GM12873 (cell line): ENCODE results near the gene SDF4.

Experiments used
- CTCF ChIP-seq: IDR thresholded peaks from 2 replicates; pipeline ENCODE4 v1.5.1; 2012; ENCODE audit warnings: low read depth, mild to moderate bottlenecking, moderate library complexity, low read length, control low read depth; ENCODE audit not compliant: insufficient read depth; ENCODE audit errors: missing control alignments

The SDF4 gene

GRCh38 chr1:1239614-1240347 lies 8.0 kb upstream of the SDF4 start:
- no peak for TF ChIP-seq CTCF

GRCh38 chr1:1239227-1239613 lies 7.4 kb upstream of the SDF4 start:
- TF ChIP-seq CTCF = no peak

DNA sequence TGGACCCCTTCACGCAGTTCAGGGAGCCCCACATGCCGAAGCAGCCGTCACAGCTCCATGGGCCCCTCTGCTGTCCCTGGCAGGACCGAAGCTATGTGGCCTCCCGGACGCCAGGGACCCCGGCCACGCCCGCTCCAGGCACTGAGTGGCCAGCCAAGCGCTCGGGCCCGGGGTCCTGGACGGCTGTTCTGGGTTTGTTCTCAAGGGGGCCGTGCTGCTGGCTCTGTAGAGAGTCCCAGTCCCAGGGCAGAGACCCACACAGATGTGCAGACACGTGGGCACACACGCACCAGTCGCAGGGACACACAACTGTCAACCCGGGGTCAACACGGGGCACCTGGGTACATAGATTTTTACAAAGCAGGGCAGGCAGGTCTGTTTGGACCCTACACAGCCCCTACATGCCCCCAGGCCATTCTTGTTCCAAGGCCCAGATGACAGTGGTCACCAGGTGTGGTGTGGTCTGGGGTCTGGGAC lies 6.9 kb upstream of the SDF4 start:
- TF ChIP-seq CTCF = no peak

DNA sequence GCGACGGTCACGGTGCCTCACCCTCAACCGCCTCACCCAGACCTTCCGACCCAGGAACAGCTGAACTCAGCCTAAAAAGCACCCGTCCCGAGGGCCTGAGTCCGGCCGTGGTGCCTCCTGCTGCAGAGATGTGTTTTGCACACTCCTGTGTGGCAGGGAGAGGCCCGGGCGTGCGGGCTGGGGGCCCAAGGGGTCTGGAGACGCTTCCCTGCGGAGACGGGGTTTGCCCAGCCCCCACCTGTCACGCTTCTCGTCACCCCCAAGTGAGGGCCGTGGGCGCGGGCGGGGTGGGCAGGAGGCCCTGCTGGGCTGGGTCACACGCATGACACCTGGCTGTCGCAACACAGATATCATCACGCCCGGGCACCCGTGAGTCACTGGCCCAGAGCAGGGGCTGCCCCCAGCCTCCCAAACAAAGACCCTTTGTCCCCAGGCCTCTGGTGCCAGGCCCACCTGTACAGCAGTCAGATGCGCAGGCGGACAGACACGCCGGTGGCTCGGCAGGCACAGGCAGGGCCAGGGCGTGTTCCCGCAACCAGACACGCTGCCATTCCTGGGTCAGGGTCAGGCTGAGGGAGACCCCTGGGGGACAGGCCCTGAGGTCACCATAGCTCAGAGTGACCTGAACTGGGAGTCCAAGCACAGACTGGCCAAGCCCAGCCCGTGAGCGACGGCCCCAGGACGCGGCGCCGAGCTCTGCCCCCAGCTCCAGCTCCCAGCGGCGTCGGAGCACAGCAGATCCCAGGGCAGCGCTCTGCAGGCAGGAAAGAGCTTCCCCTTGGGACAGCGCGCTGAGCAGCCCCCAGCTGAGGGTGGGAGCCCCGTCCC lies 6.3 kb upstream of the SDF4 start:
- TF ChIP-seq CTCF = no peak

DNA sequence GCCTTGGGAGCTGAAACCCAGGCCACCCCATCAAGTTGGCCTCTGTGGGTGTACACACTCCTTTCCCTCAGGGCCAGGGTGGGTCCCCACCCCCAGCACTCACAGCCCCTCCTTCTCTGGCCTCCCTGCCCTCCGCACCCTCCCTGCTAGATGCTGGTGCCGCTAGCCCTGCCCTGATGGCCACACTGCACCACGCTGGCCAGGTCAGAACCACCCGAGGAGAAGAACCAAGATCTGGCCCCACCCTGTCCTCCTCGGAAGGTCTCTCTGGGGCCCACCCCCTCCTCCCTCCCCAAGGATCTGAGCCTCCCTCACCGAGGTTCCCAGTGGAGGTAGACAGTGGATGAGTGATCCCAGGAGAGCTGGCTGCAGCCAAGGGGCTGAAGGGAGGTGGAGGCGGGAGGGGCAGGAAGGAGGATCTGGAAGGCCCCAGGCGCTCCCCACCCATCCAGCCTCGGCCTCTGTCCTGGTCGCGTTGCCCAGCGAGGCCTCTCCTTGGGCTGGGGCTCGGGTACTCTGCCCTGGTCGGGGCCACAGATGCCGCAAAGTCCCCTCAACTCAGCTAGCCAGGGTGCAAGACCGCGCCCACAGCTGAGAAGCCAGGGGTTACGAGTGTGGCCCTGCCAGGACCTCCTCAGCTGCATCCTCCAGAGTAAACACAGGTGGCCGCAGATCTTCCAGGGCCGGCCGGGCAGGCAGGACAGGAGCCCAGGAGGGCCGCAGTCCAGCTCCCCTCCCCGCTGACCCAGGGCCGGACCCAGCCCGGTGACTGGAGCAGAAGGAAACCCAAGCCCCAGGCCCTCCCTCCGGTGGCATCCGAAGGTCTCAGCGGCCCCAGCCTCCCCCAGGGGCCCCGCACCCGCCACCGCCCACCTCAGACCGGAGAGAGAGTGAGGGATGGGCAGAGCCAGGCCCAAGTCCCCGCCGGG lies 5.4 kb upstream of the SDF4 start:
- no peak for TF ChIP-seq CTCF

DNA sequence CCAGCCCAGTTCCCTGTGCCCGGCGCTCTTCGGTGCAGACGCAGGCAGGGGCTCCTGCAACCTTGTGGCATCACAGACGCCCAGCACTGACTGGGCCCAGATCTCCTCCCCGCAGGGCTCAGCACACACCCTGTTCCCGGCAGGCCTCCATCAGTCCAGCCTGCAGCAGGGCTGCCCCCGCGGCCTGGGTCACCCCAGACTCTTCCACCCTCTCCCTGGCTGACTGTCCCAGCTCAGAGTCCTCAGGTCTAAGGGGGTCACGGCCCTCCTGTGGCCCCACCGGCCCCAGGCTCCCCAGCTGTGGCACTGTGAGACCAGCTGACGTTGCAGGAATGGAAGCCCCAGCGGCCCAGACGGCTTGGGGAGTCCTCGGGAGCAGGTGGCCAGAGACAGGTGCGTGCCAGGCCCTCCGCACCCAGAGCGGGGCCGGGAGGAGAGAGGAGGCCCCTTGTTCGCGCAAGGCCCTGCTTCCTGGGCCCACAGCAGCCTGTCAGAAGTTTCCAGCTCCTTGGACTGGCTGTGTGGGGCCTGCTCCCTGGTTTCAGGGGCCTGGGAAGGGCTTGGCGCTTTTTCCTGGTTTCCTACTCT lies 4.5 kb upstream of the SDF4 start:
- TF ChIP-seq CTCF = no peak
